ENCODE results near the gene NKIRAS1.

DNA sequence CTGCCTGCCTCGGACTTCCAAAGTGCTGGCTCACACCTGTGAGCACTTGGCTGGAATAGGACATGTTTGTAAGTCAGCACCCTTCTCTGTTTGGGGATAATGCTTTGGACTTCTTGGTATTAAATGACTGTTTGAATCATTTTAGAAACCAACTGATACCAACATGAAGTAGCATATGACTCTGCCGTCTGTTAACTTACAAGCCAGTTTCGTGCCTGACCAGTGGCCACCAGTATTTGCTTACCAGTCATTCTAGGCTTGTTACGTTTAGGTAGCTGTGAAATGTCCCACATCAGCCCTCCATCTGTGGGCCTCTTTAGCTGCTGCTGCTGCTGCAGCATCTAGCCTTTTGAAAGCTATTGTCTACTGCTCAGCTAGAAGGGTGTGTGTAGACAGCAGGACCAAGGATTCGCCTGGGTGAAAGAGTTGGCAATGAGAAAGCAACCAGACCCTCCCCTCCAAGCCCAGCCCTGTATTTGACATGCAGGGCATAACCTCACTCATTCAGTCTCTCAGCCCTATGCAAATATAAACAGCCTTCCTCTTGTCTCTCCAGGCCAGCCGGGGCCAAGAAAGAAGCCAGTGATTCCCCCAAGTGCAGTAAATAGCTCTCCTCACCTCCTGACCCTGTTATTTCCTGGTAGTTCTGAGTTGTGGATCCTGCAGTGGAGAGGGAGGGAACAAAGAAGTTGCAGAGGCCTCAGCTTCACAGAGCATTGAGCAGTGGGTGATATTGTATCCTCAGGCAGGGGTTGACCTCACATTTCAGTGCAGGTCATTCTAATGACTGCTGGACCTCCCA lies 51.0 kb downstream of the NKIRAS1 start:
- no peak for TF ChIP-seq EP300 (IDR thresholded peaks at IDR 0.05)
- no peak for TF ChIP-seq CTCF (IDR thresholded peaks at IDR 0.05)
- no peak for TF ChIP-seq POLR2AphosphoS5 (IDR thresholded peaks at IDR 0.05)
- TF ChIP-seq POLR2A (IDR thresholded peaks at IDR 0.05) = no peak

Measured in suprapubic skin (tissue), 4 donors.